ENCODE measurements around the gene USP36. TPM values are rescaled to one million over a fixed set of nuclear protein-coding genes. Genes with fewer than 3 reads are reported as not detected.

Gene USP36
- total and polyA plus RNA-seq, 7 donors: 14.0 to 40.5 (median 24.2) TPM

DNA sequence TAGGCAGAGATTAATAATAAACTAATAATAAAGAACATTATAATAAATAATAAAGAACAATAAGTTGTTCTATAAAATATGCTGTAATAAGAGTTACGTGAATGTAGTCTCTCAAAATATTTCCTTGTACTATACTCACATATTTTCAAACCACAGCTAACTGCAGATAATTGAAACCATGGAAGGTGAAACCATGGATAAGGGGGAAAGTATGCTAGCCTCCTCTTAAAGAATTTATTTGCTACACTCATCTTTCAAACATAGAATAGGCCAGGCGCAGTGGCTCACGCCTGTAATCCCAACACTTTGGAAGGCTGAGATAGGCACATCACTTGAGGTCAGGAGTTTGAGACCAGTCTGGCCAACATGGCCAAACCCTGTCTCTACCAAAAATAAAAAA, 77.1 kb downstream of the USP36 start:
- DNase-seq: no peak
- TF ChIP-seq, protein P1, sequence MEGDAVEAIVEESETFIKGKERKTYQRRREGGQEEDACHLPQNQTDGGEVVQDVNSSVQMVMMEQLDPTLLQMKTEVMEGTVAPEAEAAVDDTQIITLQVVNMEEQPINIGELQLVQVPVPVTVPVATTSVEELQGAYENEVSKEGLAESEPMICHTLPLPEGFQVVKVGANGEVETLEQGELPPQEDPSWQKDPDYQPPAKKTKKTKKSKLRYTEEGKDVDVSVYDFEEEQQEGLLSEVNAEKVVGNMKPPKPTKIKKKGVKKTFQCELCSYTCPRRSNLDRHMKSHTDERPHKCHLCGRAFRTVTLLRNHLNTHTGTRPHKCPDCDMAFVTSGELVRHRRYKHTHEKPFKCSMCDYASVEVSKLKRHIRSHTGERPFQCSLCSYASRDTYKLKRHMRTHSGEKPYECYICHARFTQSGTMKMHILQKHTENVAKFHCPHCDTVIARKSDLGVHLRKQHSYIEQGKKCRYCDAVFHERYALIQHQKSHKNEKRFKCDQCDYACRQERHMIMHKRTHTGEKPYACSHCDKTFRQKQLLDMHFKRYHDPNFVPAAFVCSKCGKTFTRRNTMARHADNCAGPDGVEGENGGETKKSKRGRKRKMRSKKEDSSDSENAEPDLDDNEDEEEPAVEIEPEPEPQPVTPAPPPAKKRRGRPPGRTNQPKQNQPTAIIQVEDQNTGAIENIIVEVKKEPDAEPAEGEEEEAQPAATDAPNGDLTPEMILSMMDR (IDR thresholded peaks at IDR 0.05): no peak
- no peak for ATAC-seq
- H3K9me3 ChIP-seq: no peaks in the 10 kb centered on the region
- H3K4me3 ChIP-seq: no peak overlapping the region
- H3K36me3 ChIP-seq (ENCODE audit: insufficient read depth in 1 of 2, low read depth in 1 of 2): no peaks in the 10 kb centered on the region
- peaks cover 64% of the 10 kb centered on the region for H3K4me1 ChIP-seq
- WGBS, 3 donors: 62 to 81% (median 72%) methylated on average over 3 of the region's 3 CpGs
- intact Hi-C loops (cut with DNase I): no loop called here
- H3K27me3 ChIP-seq (ENCODE audit: insufficient read depth in 3 of 3, low read length in 2 of 3): no peaks in the 10 kb centered on the region
- H3K27ac ChIP-seq: no peak overlapping the region

DNA sequence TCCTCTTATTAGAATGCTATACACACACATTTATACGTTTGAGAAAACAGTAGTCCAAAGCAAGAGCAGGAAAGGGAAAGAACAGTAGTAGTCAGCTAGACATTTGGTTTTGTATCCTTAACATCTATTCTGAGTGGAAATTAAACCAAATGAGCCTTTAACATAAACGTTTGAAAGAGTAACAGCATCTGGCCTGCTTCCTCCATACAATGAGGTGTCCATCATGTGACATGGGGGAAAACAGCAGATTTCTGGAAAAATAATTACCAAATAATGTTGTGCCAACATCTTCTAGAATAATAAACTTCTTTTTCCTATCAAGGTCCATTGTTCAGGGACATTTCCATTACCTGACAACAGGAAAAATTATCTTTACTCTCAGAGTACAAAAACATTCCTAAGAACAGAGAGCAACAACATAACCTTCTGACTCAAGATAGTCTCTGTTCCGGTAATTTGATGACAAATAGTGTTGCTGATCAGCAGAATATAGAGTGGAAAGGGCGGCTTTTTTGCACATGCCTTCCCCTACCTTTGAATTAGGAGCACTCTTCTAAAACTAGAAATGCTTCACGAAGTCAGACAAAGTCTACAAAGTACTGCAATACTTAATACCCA, 78.7 kb downstream of the USP36 start:
- peaks cover 53% of the 10 kb centered on the region for H3K4me1 ChIP-seq
- no peak overlapping the region for H3K27ac ChIP-seq
- ATAC-seq: no peak
- TF ChIP-seq, protein P1 (IDR thresholded peaks at IDR 0.05): no peak
- no peaks in the 10 kb centered on the region for H3K9me3 ChIP-seq
- intact Hi-C loops (cut with DNase I): no loop called here
- WGBS, 3 donors: 50 to 53% (median 52%) methylated on average over 5 of the region's 5 CpGs
- no peak for DNase-seq
- H3K27me3 ChIP-seq (ENCODE audit: insufficient read depth in 3 of 3, low read length in 2 of 3): no peaks in the 10 kb centered on the region
- H3K4me3 ChIP-seq: no peak overlapping the region
- H3K36me3 ChIP-seq (ENCODE audit: insufficient read depth in 1 of 2, low read depth in 1 of 2): no peaks in the 10 kb centered on the region

DNA sequence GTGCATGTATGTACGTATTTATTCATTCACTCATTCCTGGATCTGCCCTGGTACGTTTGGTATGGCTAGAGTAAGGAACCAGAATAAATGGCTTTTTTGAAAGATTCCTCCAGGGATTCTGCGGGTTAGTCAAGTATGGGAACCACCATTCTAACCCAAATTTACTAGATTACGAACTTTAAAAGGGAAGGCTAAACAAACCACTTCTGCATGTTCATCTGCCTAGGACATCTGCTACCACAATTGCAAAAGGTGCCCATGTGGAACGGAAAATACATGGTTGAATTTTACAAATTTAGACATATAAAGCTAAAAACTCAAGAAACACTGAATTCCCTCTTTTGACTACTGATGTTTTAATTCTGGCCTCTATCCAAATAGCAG, 80.7 kb downstream of the USP36 start:
- H3K4me3 ChIP-seq: no peak overlapping the region
- H3K27me3 ChIP-seq (ENCODE audit: insufficient read depth in 3 of 3, low read length in 2 of 3): no peaks in the 10 kb centered on the region
- 81 to 94% (median 93%) methylated on average over 5 of the region's 5 CpGs for WGBS, 3 donors
- TF ChIP-seq, protein P1 (IDR thresholded peaks at IDR 0.05): no peak
- no peak for DNase-seq
- H3K36me3 ChIP-seq (ENCODE audit: insufficient read depth in 1 of 2, low read depth in 1 of 2): no peaks in the 10 kb centered on the region
- H3K4me1 ChIP-seq: peaks cover 40% of the 10 kb centered on the region
- no peak overlapping the region for H3K27ac ChIP-seq
- no peaks in the 10 kb centered on the region for H3K9me3 ChIP-seq
- no peak for ATAC-seq
- intact Hi-C loops (cut with DNase I): no loop called here

DNA sequence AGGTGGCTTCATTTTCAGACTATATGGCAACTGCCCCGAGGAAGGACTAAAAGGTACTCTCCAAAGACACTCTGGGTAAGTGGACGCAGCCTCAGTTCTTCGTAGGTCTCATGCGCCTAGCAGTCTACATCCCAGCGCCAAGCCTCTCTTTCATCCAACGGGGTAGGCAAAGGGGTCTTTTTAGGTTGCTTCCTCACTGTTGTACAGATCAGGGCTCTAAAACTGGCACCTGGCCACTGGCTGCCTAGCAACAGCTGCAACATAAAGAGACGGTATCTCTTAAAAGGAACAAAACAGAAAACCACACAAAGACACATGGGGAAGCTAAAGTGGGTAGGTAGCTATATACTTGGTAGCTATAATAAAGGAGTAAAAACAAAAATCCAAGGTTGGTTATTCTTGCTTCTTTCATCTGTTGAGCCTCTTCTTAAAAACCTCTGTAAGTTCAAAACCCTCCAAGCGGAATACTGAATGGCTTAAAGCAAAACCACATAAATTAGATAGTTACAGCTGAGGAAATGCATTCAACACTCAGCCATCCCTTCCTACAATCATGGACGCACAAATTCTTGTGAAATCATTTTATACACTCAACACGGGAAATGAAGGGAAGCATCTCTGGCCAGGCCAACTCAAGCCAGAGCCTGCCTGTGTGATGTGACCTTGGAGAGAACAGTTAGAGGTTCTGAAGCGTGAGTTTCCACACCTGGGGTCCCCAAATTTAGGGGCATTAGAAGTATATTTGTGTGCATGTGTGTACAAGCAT, 81.2 kb downstream of the USP36 start:
- DNase-seq (peak; percentile 47 to 75), ATAC-seq (peak in 3 of 4 donors; percentile 29 to 53 (median 45))
- Histone ChIP-seq H3K27me3 (ENCODE audit: insufficient read depth in 3 of 3, low read length in 2 of 3) (no peaks in the 10 kb centered on the region), H3K9me3 (no peaks in the 10 kb centered on the region), H3K36me3 (ENCODE audit: insufficient read depth in 1 of 2, low read depth in 1 of 2) (no peaks in the 10 kb centered on the region), H3K27ac (no peak overlapping the region), H3K4me1 (peaks cover 34% of the 10 kb centered on the region), H3K4me3 (no peak overlapping the region)
- WGBS, 3 donors: 59 to 62% (median 61%) methylated on average over 11 of the region's 11 CpGs
- intact Hi-C loops (cut with DNase I): no loop called here
- TF ChIP-seq, protein P1 (IDR thresholded peaks at IDR 0.05): no peak
